SK-N-SH (cell line): ENCODE measurements around the gene POLR2C. TPM values are rescaled to one million over a fixed set of nuclear protein-coding genes. Genes with fewer than 3 reads are reported as not detected.

Experiments used
- CTCF ChIA-PET: fragments of 300-600, 350-600 bp; formaldehyde crosslinking; extraction: SDS; loops from one replicate; lab custom pipeline; 2021; lab: Yijun Ruan, JAX
- POLR2A ChIA-PET: fragments of 350-600 bp; sonication (Branson Sonifier 250); formaldehyde crosslinking; extraction: SDS; loops from one replicate; lab custom pipeline; 2020; ENCODE audit warnings: antibody characterized with exemption, inconsistent platforms; lab: Yijun Ruan, JAX
- DNase-seq: peaks from one replicate; pipeline ENCODE4 v3.0.0; 2012
- H2AFZ ChIP-seq: fragments of 200-600 bp; sonication (generic); 2 replicates; pipeline ENCODE4 v1.8.1; 2016; ENCODE audit warnings: antibody characterized with exemption, mild to moderate bottlenecking, low read depth
- H3F3A ChIP-seq: fragments of 200-600 bp; sonication (generic); replicated peaks from 2 replicates; pipeline ENCODE3; 2016; ENCODE audit warnings: antibody characterized with exemption, mild to moderate bottlenecking; ENCODE audit not compliant: insufficient read depth
- H3K27ac ChIP-seq, 2 experiments: fragments of 200-500 bp in 1 of 2; fragments of 200-600 bp in 1 of 2; sonication (Bioruptor generic) in 1 of 2; sonication (generic), shearing (Covaris generic) in 1 of 2; 2 replicates each; pipeline versions ENCODE4 v1.5.1 to v1.6.1; 2014 to 2016; ENCODE audit warnings: low read depth in 2 of 2, inconsistent platforms in 1 of 2, low read length in 1 of 2, mild to moderate bottlenecking in 1 of 2, mixed read lengths in 1 of 2
- H3K27me3 ChIP-seq: fragments of 200-600 bp; sonication (generic), shearing (Covaris generic); 2 replicates; pipeline ENCODE4 v1.6.1; 2016; ENCODE audit warnings: mixed run types; ENCODE audit not compliant: insufficient read depth
- H3K36me3 ChIP-seq, 2 experiments: fragments of 200-500 bp in 1 of 2; fragments of 200-600 bp in 1 of 2; sonication (Bioruptor generic) in 1 of 2; sonication (generic) in 1 of 2; replicated peaks in 1 of 2; 2 replicates each; pipeline versions ENCODE3 to v1.5.1; 2014 to 2016; ENCODE audit warnings: low read length in 1 of 2, mild to moderate bottlenecking in 1 of 2; ENCODE audit not compliant: insufficient read depth in 2 of 2, control insufficient read depth in 1 of 2
- H3K4me1 ChIP-seq, 2 experiments: fragments of 200-500 bp in 1 of 2; fragments of 200-600 bp in 1 of 2; sonication (Bioruptor generic) in 1 of 2; sonication (generic), shearing (Covaris generic) in 1 of 2; 2 replicates each; pipeline versions ENCODE4 v1.5.1 to v1.6.1; 2014 to 2016; ENCODE audit warnings: low read depth in 1 of 2, low read length in 1 of 2, mixed run types in 1 of 2; ENCODE audit not compliant: insufficient read depth in 2 of 2, control insufficient read depth in 1 of 2
- H3K4me2 ChIP-seq: fragments of 200-600 bp; sonication (generic), shearing (Covaris generic); 2 replicates; pipeline ENCODE4 v1.6.1; 2017; ENCODE audit warnings: mixed run types
- H3K4me3 ChIP-seq, 2 experiments: fragments of 200-500 bp in 1 of 2; fragments of 200-600 bp in 1 of 2; sonication (Bioruptor generic) in 1 of 2; sonication (generic), shearing (Covaris generic) in 1 of 2; 2 replicates each; pipeline versions ENCODE4 v1.5.1 to v1.8.1; 2014 to 2016; ENCODE audit warnings: low read depth in 2 of 2, inconsistent platforms in 1 of 2, low read length in 1 of 2, mild to moderate bottlenecking in 1 of 2, mixed read lengths in 1 of 2, moderate library complexity in 1 of 2
- H3K79me2 ChIP-seq: fragments of 200-600 bp; sonication (generic); 2 replicates; pipeline ENCODE4 v1.8.1; 2017; ENCODE audit warnings: mild to moderate bottlenecking; ENCODE audit not compliant: insufficient read depth
- H3K9ac ChIP-seq: fragments of 200-600 bp; sonication (generic); 2 replicates; pipeline ENCODE4 v1.6.1; 2017; ENCODE audit warnings: mixed run types
- H3K9me2 ChIP-seq: fragments of 200-600 bp; sonication (generic); 2 replicates; pipeline ENCODE4 v1.6.1; 2017; ENCODE audit warnings: mixed run types
- H3K9me3 ChIP-seq: fragments of 200-600 bp; sonication (generic); 2 replicates; pipeline ENCODE4 v1.6.1; 2017; ENCODE audit warnings: mixed run types, mild to moderate bottlenecking, moderate library complexity
- H4K20me1 ChIP-seq: fragments of 200-600 bp; sonication (generic); 2 replicates; pipeline ENCODE4 v1.6.1; 2017; ENCODE audit warnings: mild to moderate bottlenecking, mixed run types; ENCODE audit not compliant: insufficient read depth
- CHD2 ChIP-seq: fragments of 150-350 bp; IDR thresholded peaks from 2 replicates; pipeline ENCODE4 v1.6.1; 2018; ENCODE audit warnings: low read length; ENCODE audit not compliant: partially characterized antibody
- CTCF ChIP-seq: fragments of 200-600 bp; sonication (generic); IDR thresholded peaks from 2 replicates; pipeline ENCODE4 v1.6.1; 2017; ENCODE audit warnings: antibody characterized with exemption, mild to moderate bottlenecking, moderate library complexity
- EP300 ChIP-seq, 2 experiments: IDR thresholded peaks; 2 replicates each; pipeline versions ENCODE4 v1.4.0 to v1.6.1; 2012; ENCODE audit warnings: borderline replicate concordance in 1 of 2, low read depth in 1 of 2, low read length in 1 of 2
- EZH2phosphoT487 ChIP-seq: fragments of 200-600 bp; sonication (generic); IDR thresholded peaks from 2 replicates; pipeline ENCODE4 v1.6.1; 2017; ENCODE audit warnings: low read depth, mixed run types, mild to moderate bottlenecking, antibody characterized with exemption, moderate library complexity, borderline replicate concordance
- FOXJ3 ChIP-seq: sonication (generic); formaldehyde crosslinking; IDR thresholded peaks from 2 replicates; pipeline ENCODE4 v1.5.1; 2020; ENCODE audit warnings: mild to moderate bottlenecking, missing genetic modification reagents
- GABPA ChIP-seq: IDR thresholded peaks from 2 replicates; pipeline ENCODE4 v1.4.0; 2012; ENCODE audit warnings: low read depth, mild to moderate bottlenecking
- MAX ChIP-seq: IDR thresholded peaks from 2 replicates; pipeline ENCODE4 v1.4.0; 2012; ENCODE audit warnings: low read depth
- NFIC ChIP-seq: IDR thresholded peaks from 2 replicates; pipeline ENCODE4 v1.4.0; 2012; ENCODE audit warnings: borderline replicate concordance
- NRF1 ChIP-seq: IDR thresholded peaks from 2 replicates; pipeline ENCODE4 v1.6.1; 2012; ENCODE audit warnings: low read depth, mild to moderate bottlenecking, low read length
- PBX3 ChIP-seq: IDR thresholded peaks from 2 replicates; pipeline ENCODE4; 2012
- POLR2AphosphoS5 ChIP-seq: IDR thresholded peaks from 2 replicates; pipeline ENCODE4 v1.6.1; 2012; ENCODE audit warnings: low read depth, low read length
- RCOR1 ChIP-seq: fragments of 150-350 bp; IDR thresholded peaks from 2 replicates; pipeline ENCODE4 v1.6.1; 2017; ENCODE audit warnings: antibody characterized with exemption, low read length
- SMC3 ChIP-seq: IDR thresholded peaks from 2 replicates; pipeline ENCODE4 v1.6.1; 2012; ENCODE audit warnings: low read depth, low read length, improper control_type of control experiment
- TCF12 ChIP-seq: IDR thresholded peaks from 2 replicates; pipeline ENCODE4 v1.4.0; 2012
- TEAD4 ChIP-seq: IDR thresholded peaks from 2 replicates; pipeline ENCODE4 v1.4.0; 2012; ENCODE audit warnings: mild to moderate bottlenecking, borderline replicate concordance; ENCODE audit not compliant: insufficient read depth
- USF1 ChIP-seq: IDR thresholded peaks from 2 replicates; pipeline ENCODE4 v1.4.0; 2012; ENCODE audit warnings: low read depth, borderline replicate concordance
- YY1 ChIP-seq: IDR thresholded peaks from 2 replicates; pipeline ENCODE4 v1.4.0; 2012; ENCODE audit warnings: low read depth, mild to moderate bottlenecking
- WGBS: methylation state at CpG from one replicate; pipeline ENCODE4 v1.1.6; 2017; ENCODE audit warnings: low lambda C conversion rate; 5-methylcytosine and 5-hydroxymethylcytosine counted together
- polyA plus RNA-seq, 3 experiments: library from polyadenylated mRNA; depleted of rRNA; stranded (reverse); fragments of >200 nt; gene quantifications; 2 replicates each; pipeline ENCODE4 v1.2.3, GENCODE V29; 2012

The POLR2C gene
- polyA plus RNA-seq, 1 of the 3 experiments (the other 2 are of a cell fraction), result 160 TPM

- no peak for TF ChIP-seq PBX3
- TF ChIP-seq TEAD4, result no peak
- TF ChIP-seq YY1, result no peak
- no peak for TF ChIP-seq FOXJ3 (CRISPR knock-in tag)
These were observed 18.9 kb downstream of the POLR2C start (continued) for GRCh38 chr16:57481421-57481820.

- Histone ChIP-seq H4K20me1 (no peaks in the 10 kb centered on the region), H3K9me2 (no peaks in the 10 kb centered on the region), H3K9ac (no peak overlapping the region), H3K9me3 (no peaks in the 10 kb centered on the region), H3F3A (peaks cover 5% of the 10 kb centered on the region), H3K4me3 (no peak overlapping the region), H3K36me3 (no peaks in the 10 kb centered on the region), H3K79me2 (no peaks in the 10 kb centered on the region; the same call in 1 of the 2 replicates), H3K4me2 (no peak overlapping the region), H3K27ac (peak overlapping the region in 1 of 2 experiments; percentile 94; a peak in 2 of 4 replicates), H2AFZ (no peak overlapping the region), H3K4me1 (peaks cover 14 to 74% of the 10 kb centered on the region in 2 experiments; a peak in 3 of 4 replicates), H3K27me3 (no peaks in the 10 kb centered on the region)
- WGBS, result 81% methylated on average over 12 of the region's 14 CpGs
- DNase-seq, result no peak
- POLR2A ChIA-PET, result interaction anchor here (1.0 to 10.0 kb wide), 3 partner anchors 10 to 35 kb away, joined by 3 to 152 read pairs (median 52); no protein-coding TSS in a partner anchor
- CTCF ChIA-PET, result interaction anchor here (0.7 to 21.0 kb wide), 6 partner anchors 10 to 65 kb away, joined by 3 to 354 read pairs (median 16); partner anchors contain the start of gene POLR2C
- TF ChIP-seq RCOR1 (no peak), SMC3 (no peak), MAX (no peak), CHD2 (no peak)
These were observed 20.5 kb downstream of the POLR2C start for GRCh38 chr16:57482845-57483545.

GRCh38 chr16:57483725-57484514 lies 21.4 kb downstream of the POLR2C start:
- Histone ChIP-seq H2AFZ (no peak overlapping the region), H3K4me1 (peaks cover 12 to 65% of the 10 kb centered on the region in 2 experiments; a peak in 3 of 4 replicates), H3K9me2 (no peaks in the 10 kb centered on the region), H3K79me2 (no peaks in the 10 kb centered on the region; the same call in 1 of the 2 replicates), H3K9me3 (no peaks in the 10 kb centered on the region), H3K27me3 (no peaks in the 10 kb centered on the region), H3K4me3 (peak overlapping the region in 1 of 2 experiments; percentile 83; a peak in 2 of 4 replicates), H4K20me1 (no peaks in the 10 kb centered on the region), H3K27ac (peak overlapping the region in 1 of 2 experiments; percentile 94; a peak in 2 of 4 replicates), H3K9ac (no peak overlapping the region), H3K36me3 (no peaks in the 10 kb centered on the region), H3K4me2 (no peak overlapping the region), H3F3A (peaks cover 5% of the 10 kb centered on the region)
- DNase-seq, result peak; percentile 78
- WGBS, result 79% methylated on average over 13 of the region's 19 CpGs
- ChIA-PET POLR2A (interaction anchor here (0.9 to 10.0 kb wide), 6 partner anchors 11 to 37 kb away, joined by 3 to 152 read pairs (median 10); partner anchors contain the start of genes CIAPIN1, COQ9 and POLR2C), CTCF (interaction anchor here (0.7 to 21.0 kb wide), 5 partner anchors 11 to 66 kb away, joined by 3 to 354 read pairs (median 22); partner anchors contain the start of gene POLR2C)
- TF ChIP-seq EZH2phosphoT487, result no peak
- TF ChIP-seq GABPA, result no peak
- TF ChIP-seq USF1, result no peak
- TF ChIP-seq POLR2AphosphoS5, result no peak
- TF ChIP-seq NRF1, result no peak
- no peak for TF ChIP-seq CTCF
- TF ChIP-seq PBX3, result no peak
- no peak for TF ChIP-seq NFIC
- no peak for TF ChIP-seq CHD2
- peak in 1 of 2 experiments; percentile 96; a peak in 2 of 4 replicates for TF ChIP-seq EP300 (IDR thresholded peaks at IDR 0.05; ENCODE audit: borderline replicate concordance in 1 of 2, low read depth in 1 of 2, low read length in 1 of 2)
- no peak for TF ChIP-seq TCF12
